Measurements from ENCODE around the gene FAM25G.
"Not testable (repeated sequence)": the region's sequence is repeated elsewhere in the genome, so short reads cannot be mapped to it uniquely, and the experiment has no call there.

FAM25G gene

DNA sequence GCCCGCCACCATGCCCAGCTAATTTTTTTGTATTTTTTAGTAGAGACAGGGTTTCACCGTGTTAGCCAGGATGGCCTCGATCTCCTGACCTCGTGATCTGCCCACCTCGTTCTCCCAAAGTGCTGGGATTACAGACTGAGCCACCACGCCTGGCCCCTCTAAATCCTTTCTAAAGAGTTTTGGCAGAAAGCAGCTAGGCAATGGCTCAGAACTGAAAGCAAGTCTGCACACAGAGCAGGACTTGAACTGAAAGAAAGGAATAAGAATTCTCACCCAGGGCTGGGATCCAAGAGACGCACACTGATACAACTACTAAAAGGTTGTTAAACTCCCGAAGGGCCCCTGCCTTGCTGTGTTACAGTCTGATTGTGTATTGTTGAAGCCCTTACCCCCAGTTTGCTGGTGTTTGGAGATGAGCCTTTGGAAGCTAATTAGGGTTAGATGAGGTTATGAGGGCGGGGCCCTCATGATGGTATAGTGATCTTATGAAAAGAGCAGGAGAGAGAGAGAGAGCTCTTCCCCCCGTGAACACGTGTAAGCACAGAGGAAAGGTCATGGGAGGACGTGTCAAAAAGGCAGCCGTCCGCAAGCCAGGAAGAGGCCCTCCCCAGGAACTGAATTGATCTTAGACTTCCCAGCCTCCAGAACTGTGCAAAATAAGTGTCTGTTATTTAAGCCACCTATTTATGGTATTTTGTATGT is 26.1 kb downstream of the FAM25G start:
- DNase-seq (ENCODE audit: low read depth), result not testable (repeated sequence)

DNA sequence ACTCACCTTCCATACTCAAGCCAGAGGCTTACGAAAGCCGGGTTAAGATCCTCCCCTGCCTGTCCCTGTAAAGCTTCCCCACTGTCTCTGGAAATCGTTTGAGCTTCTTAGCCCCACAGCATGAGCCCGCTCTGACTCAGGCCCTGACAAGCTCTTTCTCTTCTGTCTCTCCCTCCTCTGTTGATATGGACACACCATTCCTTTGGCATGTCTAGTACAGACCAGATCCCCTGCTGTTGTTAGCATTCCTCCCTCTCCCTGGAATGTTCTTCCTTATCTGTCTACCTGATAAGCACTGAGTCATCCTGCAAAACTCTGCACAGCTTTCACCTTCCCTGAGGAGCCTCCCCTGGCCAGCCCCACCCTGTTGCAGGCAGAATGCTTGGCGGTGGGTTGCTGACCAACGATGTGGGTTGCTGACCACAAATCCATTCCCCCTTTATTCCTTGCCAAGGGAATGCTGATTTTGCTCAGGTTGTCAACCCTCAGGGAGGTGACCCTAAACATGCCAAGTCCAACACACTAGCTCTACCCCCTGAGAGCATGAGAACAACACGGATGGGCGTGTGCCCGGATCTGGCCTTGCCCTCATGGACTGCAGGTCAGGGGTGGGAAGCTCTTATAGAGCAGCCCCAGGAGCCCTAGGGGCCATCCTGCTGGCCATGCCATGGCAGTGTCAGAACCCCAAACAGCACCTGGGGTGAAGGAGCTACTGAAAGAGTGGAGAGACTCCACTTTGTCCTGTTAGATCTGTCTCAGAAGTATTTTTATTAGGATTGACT is 28.7 kb downstream of the FAM25G start:
- DNase-seq (ENCODE audit: low read depth), result not testable (repeated sequence)

DNA sequence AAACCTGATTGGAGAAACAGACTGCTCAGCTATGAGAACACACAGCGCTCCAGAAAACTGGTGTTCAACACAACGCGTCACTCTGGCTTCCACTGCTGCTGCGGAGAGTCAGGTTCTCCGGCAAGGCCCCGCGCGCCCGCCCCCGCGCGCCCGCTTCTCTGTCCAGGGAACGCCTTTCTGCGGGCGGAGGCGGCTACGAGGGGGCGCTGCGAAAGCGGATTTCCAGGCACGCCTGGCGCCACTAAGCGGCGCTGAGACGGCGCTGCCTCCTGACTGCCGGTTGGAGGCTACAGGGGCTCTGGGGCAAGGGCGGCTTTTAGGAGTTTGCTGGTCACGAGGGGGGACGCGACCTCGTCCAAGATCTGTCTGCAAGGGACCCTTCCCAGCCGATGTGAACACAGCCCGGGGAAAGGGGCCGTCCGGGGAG is 30.2 kb downstream of the FAM25G start:
- not testable (repeated sequence) for DNase-seq (ENCODE audit: low read depth)

DNA sequence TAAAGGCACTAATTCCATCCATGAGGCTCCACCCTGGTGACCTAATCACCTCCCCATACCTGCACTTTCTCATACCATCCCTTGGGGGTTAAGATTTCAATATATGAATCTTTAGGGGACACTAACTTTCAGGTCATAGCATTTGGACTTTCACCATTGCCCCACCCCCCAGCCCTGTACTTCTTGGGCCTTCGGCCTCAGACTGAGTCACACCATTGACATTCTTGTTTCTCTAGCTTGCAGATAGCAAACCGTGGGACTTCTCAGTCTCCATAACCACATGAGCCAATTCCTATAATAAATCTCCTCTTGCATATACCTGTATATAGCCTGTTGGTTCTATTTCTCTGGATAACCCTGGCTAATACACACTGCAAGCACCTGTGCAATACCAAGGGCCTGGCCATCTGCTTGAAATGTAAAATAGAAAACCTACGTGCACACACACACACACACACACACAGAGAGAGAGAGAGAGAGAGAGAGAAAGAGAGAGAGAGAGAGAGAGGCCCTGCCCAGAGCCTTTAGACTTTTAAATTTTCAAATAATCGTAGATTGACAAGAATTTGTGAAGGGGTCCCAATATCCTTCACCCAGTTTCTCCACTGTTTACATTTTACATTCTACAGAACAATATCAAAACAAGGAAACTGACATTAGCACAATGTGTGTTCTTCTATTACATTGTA is 32.9 kb downstream of the FAM25G start:
- no peak for DNase-seq (ENCODE audit: low read depth)

DNA sequence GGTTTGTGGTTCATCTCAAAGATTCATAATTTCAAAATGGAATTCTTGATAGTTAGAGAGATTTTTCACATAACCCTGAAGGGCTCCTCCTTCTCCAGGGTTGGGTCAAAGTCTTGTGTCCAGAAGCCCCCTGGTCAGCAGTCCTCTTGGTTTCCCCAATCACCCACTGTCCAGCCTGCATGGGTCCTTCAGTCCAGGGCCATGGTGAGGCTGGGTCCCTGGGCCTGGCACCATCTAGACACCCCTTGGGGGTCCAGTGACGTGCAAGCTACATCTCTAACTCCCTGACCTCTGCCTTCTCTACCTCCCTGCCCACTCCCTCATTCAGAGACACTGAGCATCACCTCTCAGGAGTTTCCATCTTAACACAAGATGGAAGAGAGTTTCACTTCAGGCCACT is 33.7 kb downstream of the FAM25G start:
- no peak for DNase-seq (ENCODE audit: low read depth)

DNA sequence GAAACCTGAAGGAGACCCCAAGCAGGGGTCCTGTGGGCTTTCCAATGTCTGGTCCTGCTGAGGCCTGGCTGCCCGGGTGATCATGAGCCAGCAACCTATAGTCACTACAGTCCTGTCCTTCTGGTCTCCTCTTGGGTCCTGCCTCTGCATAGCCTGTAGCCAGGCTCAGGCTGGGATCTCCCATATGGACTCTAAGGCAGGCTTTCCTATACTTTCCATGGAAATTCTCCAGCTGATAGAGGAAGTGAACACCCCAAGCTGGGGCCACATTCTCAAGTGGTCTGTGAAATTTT is 34.0 kb downstream of the FAM25G start:
- DNase-seq (ENCODE audit: low read depth), result no peak

DNA sequence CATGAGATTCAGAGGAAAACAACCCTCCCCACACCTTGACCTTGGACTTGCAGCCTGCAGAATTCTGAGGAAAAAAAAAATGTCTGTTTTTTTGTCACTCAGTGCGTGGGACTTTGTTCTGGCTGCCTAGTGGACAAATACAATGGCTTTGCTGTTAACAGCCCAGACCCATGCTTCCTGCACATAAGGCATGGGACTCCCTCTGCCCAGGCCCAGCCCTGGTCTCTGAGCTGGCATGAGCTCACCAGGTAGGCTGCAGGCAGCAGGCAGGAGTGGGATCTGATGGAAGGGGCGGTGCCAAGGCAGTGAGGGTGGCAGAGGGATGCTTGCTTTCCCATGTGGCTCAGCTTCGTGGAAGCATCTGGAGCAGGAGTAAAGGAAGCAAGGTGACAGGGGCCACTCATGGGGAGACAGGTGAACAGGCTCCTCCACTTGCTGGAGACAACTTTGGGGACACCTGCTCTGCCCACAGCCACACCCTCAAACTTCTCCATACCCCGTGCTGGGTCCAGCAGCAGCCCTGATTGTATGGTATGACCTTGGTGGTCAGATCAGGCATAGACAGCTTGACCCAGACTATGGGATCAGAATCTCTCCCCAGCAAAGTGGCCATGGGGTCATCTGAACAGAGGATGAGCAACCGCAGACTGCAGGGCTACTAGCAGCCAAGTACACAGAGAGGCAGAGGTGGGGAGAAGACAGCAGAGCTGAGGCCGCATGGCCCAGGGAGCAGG is 34.5 kb downstream of the FAM25G start:
- DNase-seq (ENCODE audit: low read depth), result no peak

DNA sequence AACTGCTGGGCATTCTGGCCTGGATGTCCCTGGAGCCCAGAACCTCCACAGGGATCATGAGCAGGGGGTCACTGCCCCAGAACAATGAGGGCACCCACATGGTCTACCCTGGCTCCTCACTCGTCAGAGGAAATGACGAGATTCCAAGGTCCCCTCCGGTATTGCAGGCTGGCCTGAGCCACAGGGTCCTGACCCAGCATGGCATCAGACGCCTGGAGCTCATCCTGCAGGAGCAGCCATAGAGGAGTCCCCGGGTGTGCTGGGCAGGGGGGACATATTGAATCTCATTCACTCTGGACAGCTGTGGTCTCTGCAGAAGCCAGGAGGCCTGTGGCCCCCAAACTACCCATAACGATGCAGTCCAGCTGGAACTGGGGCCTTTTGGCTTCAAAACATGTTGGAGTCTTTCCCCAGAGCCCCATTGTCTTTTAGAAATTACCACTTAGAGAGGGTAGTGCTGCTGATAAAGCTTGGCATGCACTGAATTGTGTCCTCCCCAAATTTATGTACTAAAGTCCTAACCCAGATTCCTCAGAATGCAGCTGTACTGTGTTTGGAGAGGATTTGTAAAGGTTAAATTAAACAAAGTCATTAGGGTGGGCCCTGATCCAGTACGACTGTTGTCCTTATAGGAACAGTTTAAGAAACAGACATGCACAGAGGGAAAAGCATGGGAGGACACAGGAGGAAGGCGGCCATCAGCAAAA is 35.3 kb downstream of the FAM25G start:
- DNase-seq (ENCODE audit: low read depth), result no peak

DNA sequence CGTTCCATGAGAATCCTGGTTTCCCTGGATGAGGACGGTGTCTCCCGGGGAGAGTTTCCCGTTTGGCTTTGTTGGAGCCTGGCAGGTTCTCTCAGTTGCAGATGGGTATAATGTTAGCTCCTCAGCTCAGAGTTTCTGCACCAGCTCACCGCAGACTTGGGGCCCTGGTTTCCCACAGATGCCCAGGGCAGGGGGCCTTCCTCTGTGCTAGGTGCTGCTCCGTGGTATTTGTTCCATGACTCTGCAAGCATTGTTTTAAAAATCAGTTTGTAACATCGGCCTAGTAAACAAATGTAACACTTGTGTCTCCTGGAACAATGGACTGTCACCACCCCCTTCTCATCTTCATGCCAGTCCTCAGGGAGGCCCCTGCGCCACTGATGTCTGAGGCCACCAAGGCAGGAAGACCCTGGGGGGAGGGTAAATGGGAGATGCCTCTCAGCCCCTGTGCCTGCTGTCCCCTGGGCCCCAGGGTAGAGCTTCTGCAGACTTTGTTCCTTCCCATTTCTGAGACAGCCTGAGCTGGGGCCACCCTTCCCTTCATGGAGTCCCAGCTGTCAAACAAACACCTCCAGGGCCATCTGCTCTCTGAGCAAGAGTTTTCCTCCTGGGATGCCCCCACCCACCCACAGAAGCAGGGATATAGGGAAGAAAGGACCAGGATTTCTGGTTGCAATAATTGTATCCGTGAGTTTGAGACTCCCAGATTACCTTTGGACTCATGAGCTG is 36.0 kb downstream of the FAM25G start:
- not testable (repeated sequence) for DNase-seq (ENCODE audit: low read depth)

DNA sequence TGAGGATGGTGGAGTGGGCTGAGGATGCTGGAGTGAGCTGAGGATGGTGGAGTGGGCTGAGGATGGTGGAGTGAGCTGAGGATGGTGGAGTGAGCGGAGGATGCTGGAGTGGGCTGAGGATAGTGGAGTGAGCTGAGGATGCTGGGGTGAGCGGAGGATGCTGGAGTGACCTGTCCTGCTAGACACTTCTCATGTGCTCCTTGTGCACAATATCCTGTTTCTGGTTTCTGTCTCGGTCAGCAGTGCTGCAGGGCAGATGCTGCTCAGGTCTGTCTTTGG is 36.8 kb downstream of the FAM25G start:
- DNase-seq (ENCODE audit: low read depth), result no peak

DNA sequence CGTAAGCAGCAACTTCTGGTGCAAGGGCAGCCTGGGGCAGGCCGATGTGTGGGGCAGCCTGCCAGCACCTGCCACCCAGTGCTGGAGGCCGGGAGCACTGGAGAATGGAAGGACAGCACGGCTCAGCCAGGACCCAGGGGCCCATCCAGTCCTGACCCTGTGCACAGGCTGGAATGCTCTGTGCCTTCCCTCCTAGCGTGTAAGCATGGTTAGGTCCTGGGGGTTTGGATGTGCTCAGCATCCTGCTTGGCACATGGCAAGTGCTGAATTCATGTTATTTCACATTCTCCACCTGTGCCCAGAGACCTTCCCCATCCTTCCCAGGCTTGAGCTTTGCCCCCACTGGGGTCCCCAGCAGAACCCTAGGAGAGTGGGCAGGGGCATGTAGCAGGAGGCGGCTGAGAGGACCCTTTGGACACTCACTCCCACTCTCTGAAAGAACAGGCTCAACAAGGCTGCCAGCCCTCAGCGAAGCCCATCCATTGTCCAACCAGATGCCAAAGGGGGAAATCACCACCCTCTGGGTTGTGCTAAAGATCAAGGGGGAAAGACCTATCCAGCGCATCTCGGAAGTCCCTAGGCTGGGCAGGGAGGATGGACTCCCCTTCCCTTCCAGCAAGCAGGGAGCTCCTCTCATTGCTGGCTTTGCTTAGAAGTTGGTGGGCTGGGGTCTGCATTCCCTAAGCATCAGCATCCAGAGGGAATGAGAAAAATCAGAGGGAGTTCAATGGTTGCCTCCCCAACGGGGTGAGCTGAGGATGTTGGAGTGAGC is 37.3 kb downstream of the FAM25G start:
- DNase-seq (ENCODE audit: low read depth), result no peak

DNA sequence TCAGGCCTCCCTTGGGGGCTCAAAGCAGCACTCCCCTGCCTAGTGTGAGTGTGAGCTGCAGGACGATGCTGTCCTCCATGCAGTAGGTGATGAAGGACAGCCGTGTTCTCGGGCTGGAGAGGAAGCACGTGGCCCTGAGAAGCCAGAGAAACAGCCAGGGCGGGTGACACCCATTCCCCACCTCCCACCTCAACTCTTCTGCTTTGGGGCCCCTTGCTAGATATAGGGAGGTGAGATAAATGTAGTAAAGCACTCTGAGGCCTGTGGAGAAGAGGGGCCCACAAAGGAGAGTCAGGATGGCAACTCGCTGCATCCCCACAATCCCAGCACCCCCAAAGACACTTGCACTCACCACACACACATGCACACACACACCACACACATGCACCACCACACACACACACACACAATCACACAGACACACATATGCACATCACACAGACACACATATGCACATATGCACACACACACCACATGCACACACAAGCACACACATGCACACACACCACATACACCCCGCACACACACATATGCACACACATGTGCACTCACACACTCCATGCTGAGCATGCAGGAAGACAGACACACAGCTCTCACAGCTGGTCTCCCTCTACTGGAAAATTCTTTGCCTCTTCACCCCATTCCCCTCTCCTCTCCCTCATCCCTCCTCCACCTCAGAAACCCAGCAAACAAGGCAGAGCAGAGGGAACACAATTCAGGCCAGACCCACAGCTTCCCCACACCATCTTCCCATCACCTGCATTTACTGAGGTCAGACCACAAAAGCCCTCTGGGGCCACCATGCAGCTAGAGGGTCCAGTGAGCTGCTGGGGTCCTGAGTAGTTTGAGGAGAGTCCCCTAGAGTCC is 38.1 kb downstream of the FAM25G start:
- no peak for DNase-seq (ENCODE audit: low read depth)

DNA sequence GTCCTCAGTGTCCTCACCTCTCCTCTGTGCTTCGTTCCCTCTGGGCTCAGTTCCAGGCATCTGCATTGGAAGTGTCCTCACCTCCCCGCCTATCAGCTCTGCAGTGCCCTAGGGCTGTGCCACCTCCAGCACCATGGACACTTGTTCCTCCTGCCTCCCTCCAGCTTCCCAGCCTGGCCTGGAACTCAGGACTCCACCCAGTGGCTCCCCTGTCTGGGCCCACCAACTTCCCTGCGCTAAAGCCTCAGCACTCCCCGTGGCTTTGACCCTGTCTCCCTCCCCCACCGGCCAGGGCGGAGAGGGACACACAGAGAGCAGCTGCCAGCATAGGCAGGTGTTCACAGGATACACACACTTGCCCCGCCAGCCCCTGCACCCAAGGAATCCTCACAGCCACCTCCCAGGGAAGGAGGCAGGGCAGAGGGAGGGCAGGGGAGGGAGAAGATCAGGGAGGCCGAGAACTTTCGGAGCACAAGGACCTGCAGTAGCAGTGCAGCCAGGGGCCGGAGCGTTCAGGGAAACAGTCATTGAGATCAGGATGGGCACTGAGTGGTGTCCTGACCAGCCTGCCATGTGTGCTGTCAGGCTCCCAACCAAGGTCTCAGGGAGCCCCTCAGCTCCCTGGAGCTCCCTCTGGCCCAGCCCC is 38.9 kb downstream of the FAM25G start:
- DNase-seq (ENCODE audit: low read depth), result no peak

DNA sequence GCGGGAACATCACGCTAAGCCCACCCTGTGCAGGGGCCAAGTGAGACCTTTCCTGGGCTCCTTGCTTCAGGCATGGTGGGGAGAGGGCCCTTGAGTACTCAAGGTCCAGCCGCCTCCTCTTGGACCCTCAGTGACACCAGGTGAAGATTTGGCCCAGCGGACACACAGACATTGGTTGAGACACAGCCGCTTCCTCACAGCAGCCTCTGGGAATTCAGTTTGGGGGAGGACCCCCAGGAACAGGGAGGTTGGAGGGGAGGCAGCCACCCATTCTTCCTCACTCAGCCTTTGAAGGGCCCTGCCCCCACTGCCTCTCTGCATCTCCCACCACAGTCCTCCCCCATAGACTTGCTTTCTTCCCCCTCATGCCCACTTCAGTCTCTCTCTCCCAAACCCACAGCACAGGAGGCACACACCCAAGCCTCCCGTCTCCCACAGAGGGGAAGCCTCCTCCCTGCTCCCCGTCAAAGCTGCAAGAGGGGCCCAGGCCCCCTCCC is 39.5 kb downstream of the FAM25G start:
- DNase-seq (ENCODE audit: low read depth), result no peak

DNA sequence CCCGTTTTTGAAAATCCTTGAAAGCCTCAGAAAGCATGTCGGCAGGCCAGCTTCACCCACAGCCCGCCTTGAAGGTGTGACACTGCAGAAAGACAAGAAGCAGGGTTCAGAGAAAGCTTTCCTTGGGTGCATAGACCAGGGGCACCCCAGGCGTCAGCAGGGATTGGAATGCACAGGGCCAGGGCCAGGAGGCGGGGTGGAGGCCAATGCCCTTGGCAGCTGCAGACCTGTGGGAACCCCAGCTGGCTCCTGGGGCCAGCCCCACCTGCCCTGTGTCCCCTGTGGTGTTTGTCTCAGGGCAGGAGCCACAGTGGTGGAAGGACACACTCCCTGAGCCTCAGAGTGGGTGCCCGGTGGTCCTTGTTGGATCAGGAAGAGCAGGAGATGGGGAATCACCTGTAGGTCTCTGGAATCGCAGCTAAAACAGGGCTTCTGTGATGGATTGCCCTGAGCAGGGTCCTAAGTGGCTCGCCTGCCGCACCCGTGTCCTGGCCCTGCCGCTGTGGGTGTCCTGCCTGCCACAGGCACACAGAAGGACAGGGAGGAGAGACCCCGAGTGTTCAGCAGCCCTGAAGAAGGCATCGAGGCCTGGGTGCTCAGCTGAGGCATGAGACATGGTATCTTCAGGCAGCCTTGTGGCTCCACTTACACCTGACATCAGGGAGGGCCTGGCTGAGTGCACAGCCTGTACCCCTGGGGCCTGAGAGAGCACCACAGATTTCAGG is 40.1 kb downstream of the FAM25G start:
- no peak for DNase-seq (ENCODE audit: low read depth)

DNA sequence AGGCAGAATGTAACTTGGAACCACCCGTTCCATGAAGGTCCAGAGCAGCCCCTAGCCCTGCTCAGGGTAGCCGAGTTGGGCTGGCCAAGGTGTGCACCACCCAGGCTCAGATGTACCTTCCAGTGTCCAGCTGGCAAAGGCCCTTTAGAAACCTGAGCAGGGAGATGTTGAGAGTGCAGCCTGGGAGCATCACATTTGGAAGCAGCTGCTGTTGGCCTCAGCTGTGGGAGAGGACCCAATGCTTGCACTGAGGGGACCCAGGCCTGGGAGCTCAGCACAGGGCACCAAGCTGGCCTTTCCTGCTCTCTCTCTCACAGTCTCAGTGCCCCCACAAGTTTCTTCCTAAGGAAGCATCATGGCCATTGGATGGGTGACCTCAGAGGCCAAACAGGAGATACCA is 41.1 kb downstream of the FAM25G start:
- DNase-seq (ENCODE audit: low read depth), result no peak

DNA sequence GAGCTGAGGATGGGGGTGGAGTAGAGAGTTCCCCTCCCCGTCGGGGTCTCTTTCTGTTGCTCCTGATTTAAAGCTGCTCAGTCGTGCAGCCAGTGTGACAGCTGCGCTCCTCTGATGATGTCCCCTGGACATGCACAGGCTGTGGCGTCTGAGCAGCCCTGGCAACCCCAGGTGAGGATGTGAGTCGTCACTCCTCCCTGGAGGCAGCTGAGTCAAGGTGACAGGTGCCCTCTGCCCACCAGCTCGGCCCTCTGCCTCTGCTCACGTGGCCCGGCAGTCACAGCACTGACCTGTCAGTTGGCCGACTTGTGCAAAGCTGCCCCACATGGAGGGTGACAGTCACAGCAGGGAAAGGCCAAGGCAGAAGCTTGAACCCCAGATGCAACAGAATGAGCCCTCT is 41.5 kb downstream of the FAM25G start:
- no peak for DNase-seq (ENCODE audit: low read depth)

All from stimulated activated CD8-positive, alpha-beta memory T cell treated with anti-CD3 and anti-CD28 coated beads, Interleukin-12 subunit alpha, Interleukin-12 subunit beta, amount 100 ng/mL, for 1 hour (primary cell).